MM.1S (cell line): ENCODE measurements around the gene LHPP.
A peak's percentile ranks its signal among the peaks of the same experiment; 100 is the strongest.

Experiments used
- DNase-seq: peaks from one replicate; pipeline ENCODE4 v3.0.0-alpha.2; 2015
- H2AFZ ChIP-seq: fragments of 300-600 bp; sonication (generic); 2 replicates; pipeline ENCODE4 v1.6.0; 2016; ENCODE audit warnings: antibody characterized with exemption, low read length
- H3F3A ChIP-seq: fragments of 300-600 bp; sonication (generic); 2 replicates; pipeline ENCODE4 v1.6.1; 2016; ENCODE audit warnings: mild to moderate bottlenecking, antibody characterized with exemption, low read length, moderate library complexity, mixed read lengths; ENCODE audit not compliant: insufficient read depth
- H3K27ac ChIP-seq: fragments of 300-600 bp; sonication (generic); 2 replicates; pipeline ENCODE4 v1.5.1; 2016; ENCODE audit warnings: mild to moderate bottlenecking, low read length
- H3K27me3 ChIP-seq: fragments of 300-600 bp; sonication (generic); replicated peaks from 2 replicates; pipeline ENCODE4 v1.6.0; 2016; ENCODE audit warnings: low read length; ENCODE audit not compliant: insufficient read depth
- H3K36me3 ChIP-seq: fragments of 300-600 bp; sonication (generic); replicated peaks from 2 replicates; pipeline ENCODE4 v1.6.1; 2016; ENCODE audit warnings: mild to moderate bottlenecking, low read length, mixed read lengths; ENCODE audit not compliant: insufficient read depth
- H3K4me1 ChIP-seq: fragments of 300-600 bp; sonication (generic); 2 replicates; pipeline ENCODE4 v1.6.1; 2016; ENCODE audit warnings: low read length, mixed read lengths
- H3K4me2 ChIP-seq: fragments of 300-600 bp; sonication (generic); 2 replicates; pipeline ENCODE4 v1.6.0; 2016; ENCODE audit warnings: low read depth, low read length
- H3K4me3 ChIP-seq: fragments of 300-600 bp; sonication (generic); 2 replicates; pipeline ENCODE4 v1.5.1; 2016; ENCODE audit warnings: low read length, mixed read lengths
- H3K79me2 ChIP-seq: fragments of 300-600 bp; sonication (generic); 2 replicates; pipeline ENCODE4 v1.6.1; 2016; ENCODE audit warnings: mixed run types, low read length, mixed read lengths
- H3K9ac ChIP-seq: fragments of 300-600 bp; sonication (generic); 2 replicates; pipeline ENCODE4 v1.6.1; 2016; ENCODE audit warnings: low read length, mixed read lengths
- H3K9me2 ChIP-seq: fragments of 300-600 bp; sonication (generic); replicated peaks from 2 replicates; pipeline ENCODE4 v1.6.1; 2016; ENCODE audit warnings: mild to moderate bottlenecking, low read length, mixed read lengths; ENCODE audit not compliant: insufficient read depth
- H3K9me3 ChIP-seq: fragments of 300-600 bp; sonication (generic); replicated peaks from 2 replicates; pipeline ENCODE4 v1.6.1; 2016; ENCODE audit warnings: mild to moderate bottlenecking, low read length, mixed read lengths; ENCODE audit not compliant: insufficient read depth
- H4K20me1 ChIP-seq: fragments of 300-600 bp; sonication (generic); 2 replicates; pipeline ENCODE4 v1.6.1; 2016; ENCODE audit warnings: mild to moderate bottlenecking, low read length, moderate library complexity, mixed read lengths; ENCODE audit not compliant: insufficient read depth
- EZH2 ChIP-seq: fragments of 300-600 bp; sonication (generic); optimal IDR thresholded peaks from 2 replicates; pipeline ENCODE3; 2017; ENCODE audit warnings: low read depth, mild to moderate bottlenecking, antibody characterized with exemption, low read length, mixed read lengths
- EZH2phosphoT487 ChIP-seq: fragments of 300-600 bp; sonication (generic); IDR thresholded peaks from 2 replicates; pipeline ENCODE4 v1.6.1; 2018; ENCODE audit warnings: antibody characterized with exemption, low read length
- TF ChIP-seq, protein P1 (sequence below): fragments of 300-600 bp; sonication (generic); IDR thresholded peaks from 2 replicates; pipeline ENCODE4 v1.5.1; 2016; ENCODE audit warnings: antibody characterized with exemption, low read length, mixed read lengths

LHPP gene

DNA sequence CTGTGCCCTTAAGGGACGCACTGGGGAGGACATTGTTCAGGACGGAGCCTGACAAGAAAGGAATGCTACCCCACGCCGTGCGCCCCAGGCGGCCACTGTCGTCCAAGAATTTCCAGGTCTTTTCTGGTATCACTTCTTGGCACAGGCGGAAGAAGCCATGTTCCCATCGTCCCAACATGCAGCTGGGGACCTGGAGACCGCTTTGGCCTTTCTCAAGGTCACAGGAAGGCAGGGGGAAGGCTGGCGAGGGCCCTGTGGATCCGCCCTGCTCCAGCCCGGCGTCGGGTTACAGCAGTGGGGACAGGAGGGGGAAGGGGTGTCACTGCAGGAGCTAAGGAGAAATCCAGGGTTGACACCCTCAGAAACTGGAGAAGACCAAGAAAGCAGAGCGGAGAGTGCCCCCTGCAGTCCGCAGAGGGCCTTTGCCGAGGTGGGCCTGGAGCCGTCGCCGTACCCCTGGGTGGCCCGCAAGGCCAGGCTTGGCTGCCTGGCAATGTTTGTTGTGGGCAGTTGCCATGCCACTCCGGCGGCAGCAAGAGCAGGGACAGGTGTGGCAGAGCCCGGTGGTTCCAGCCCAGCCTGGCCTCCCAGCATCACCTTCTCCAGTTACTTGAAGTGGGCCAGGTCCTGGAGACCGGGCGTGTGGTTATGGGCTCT, 104.1 kb downstream of the LHPP start:
- no peak for DNase-seq
- H2AFZ ChIP-seq, result no peak overlapping the region
- H3K4me1 ChIP-seq, result no peaks in the 10 kb centered on the region
- no peaks in the 10 kb centered on the region for H4K20me1 ChIP-seq
- H3F3A ChIP-seq, result no peaks in the 10 kb centered on the region
- no peaks in the 10 kb centered on the region for H3K79me2 ChIP-seq
- no peak for TF ChIP-seq EZH2
- TF ChIP-seq, protein P1, sequence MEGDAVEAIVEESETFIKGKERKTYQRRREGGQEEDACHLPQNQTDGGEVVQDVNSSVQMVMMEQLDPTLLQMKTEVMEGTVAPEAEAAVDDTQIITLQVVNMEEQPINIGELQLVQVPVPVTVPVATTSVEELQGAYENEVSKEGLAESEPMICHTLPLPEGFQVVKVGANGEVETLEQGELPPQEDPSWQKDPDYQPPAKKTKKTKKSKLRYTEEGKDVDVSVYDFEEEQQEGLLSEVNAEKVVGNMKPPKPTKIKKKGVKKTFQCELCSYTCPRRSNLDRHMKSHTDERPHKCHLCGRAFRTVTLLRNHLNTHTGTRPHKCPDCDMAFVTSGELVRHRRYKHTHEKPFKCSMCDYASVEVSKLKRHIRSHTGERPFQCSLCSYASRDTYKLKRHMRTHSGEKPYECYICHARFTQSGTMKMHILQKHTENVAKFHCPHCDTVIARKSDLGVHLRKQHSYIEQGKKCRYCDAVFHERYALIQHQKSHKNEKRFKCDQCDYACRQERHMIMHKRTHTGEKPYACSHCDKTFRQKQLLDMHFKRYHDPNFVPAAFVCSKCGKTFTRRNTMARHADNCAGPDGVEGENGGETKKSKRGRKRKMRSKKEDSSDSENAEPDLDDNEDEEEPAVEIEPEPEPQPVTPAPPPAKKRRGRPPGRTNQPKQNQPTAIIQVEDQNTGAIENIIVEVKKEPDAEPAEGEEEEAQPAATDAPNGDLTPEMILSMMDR, result peak; percentile 19
- no peak overlapping the region for H3K27ac ChIP-seq
- no peaks in the 10 kb centered on the region for H3K9me3 ChIP-seq
- no peaks in the 10 kb centered on the region for H3K36me3 ChIP-seq
- H3K9ac ChIP-seq, result no peak overlapping the region
- no peak overlapping the region for H3K4me2 ChIP-seq
- H3K27me3 ChIP-seq, result peaks cover 5% of the 10 kb centered on the region; the same call in 1 of the 2 replicates
- H3K9me2 ChIP-seq, result no peaks in the 10 kb centered on the region
- no peak overlapping the region for H3K4me3 ChIP-seq

DNA sequence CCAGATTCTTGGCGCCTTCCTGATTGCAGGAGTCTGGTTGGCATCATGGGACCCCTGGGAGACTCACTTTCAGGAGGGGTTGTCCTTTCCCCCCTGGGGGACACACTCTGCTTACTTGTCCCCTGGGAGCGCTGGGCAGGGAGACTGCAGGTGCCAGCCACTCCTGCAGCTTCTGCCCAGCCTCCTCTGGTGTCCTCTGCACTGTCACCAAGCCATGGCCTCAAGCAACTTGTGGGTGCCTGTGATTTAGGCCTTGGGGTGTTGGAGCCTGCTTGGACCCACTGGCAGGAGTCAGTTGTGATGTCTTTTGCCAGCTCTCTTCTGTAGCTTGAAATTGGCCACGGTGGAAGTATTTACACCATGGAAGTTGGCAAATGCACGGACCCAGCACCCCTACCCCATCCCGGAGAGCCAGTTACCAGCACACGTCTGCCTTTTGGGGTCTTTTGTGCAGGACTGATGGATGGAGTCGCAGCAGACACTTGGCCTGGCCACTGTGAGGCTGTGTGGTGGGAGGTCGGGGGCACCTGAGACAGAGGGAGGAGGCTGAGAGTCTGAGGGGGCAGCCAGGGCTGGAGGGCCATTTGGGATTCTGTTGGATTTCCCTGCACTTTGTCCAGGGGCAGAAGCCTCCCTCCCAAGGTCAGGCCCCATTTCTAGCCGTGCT, 104.7 kb downstream of the LHPP start:
- no peaks in the 10 kb centered on the region for H4K20me1 ChIP-seq
- no peak for DNase-seq
- H3F3A ChIP-seq, result no peaks in the 10 kb centered on the region
- H3K9me2 ChIP-seq, result no peaks in the 10 kb centered on the region
- no peak overlapping the region for H3K9ac ChIP-seq
- no peak overlapping the region for H3K27ac ChIP-seq
- no peak overlapping the region for H3K4me2 ChIP-seq
- no peaks in the 10 kb centered on the region for H3K36me3 ChIP-seq
- no peak for TF ChIP-seq EZH2phosphoT487
- TF ChIP-seq, protein P1, result no peak
- TF ChIP-seq EZH2, result no peak
- H3K9me3 ChIP-seq, result no peaks in the 10 kb centered on the region
- no peaks in the 10 kb centered on the region for H3K4me1 ChIP-seq
- no peak overlapping the region for H3K4me3 ChIP-seq
- H2AFZ ChIP-seq, result no peak overlapping the region
- H3K79me2 ChIP-seq, result no peaks in the 10 kb centered on the region
- peaks cover 5% of the 10 kb centered on the region; the same call in 1 of the 2 replicates for H3K27me3 ChIP-seq

DNA sequence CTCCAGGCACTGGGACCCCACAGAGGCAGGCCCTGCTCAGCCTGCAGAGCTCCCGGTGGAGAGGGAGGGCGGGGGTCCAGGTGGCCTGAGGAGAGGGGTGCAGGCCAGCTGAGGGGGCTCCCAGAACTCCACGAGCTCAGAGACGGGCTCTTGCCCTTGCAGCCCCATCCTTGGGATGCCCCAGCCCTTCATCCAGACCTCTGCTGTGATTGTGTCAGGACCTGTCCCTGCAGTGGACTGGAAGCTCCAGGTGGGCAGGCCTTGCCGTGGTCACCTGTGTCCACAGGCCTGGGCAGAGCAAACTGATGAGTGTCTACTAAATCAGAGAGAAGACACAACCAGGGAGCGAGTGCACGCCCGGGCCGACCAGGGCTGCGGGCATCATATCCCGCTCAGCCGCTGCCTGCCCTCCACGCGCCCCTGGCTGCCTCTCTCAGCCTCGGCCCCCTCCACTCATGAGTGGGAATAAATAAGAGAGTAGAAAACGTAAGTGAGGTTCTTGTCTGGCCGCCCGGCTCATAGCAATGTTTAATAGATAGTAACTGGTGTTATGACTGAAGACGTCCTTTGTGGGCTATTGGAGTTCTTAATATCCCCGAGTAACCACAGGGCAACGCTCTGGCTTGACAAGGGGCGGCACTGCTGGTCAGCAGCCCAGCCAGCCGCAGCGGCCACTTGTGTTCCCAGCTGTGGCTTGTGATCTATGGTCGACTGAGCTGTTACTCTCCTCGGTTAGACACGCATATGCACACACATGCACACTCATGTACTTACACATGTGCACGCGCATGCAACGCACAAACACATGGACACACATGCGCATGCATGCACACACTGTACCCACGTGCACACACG, 105.6 kb downstream of the LHPP start:
- Histone ChIP-seq H3K9me2 (no peaks in the 10 kb centered on the region), H3K4me1 (no peaks in the 10 kb centered on the region), H3K27me3 (peaks cover 5% of the 10 kb centered on the region; the same call in 1 of the 2 replicates), H3F3A (no peaks in the 10 kb centered on the region), H3K4me3 (no peak overlapping the region), H3K4me2 (no peak overlapping the region), H3K36me3 (no peaks in the 10 kb centered on the region), H3K9ac (no peak overlapping the region), H3K9me3 (no peaks in the 10 kb centered on the region), H4K20me1 (no peaks in the 10 kb centered on the region), H3K79me2 (no peaks in the 10 kb centered on the region), H2AFZ (no peak overlapping the region), H3K27ac (no peak overlapping the region)
- no peak for TF ChIP-seq EZH2
- TF ChIP-seq, protein P1, result no peak
- TF ChIP-seq EZH2phosphoT487, result no peak
- no peak for DNase-seq
